RWPE1 (cell line): Measurements from ENCODE around the gene CTXN3.

Source experiments
- CTCF ChIA-PET: fragments of 350-600 bp; sonication (Branson Sonifier 250); formaldehyde crosslinking; extraction: SDS; loops from one replicate; lab custom pipeline; 2021; lab: Yijun Ruan, JAX
- POLR2A ChIA-PET: fragments of 400-600 bp; formaldehyde crosslinking; extraction: SDS; loops from one replicate; lab custom pipeline; 2020; ENCODE audit warnings: antibody characterized with exemption; ENCODE audit not compliant: low non-redundant PET; lab: Yijun Ruan, JAX
- DNase-seq: peaks from one replicate; pipeline ENCODE4 v3.0.0; 2012; ENCODE audit warnings: low spot score
- H3K27ac ChIP-seq: fragments of 450-650 bp; 2 replicates; pipeline ENCODE4 v1.5.1; 2017
- CTCF ChIP-seq: fragments of 450-650 bp; conservative IDR thresholded peaks from 2 replicates; pipeline ENCODE4 v1.5.1; 2017; ENCODE audit warnings: low read depth, mild to moderate bottlenecking

CTXN3 gene

DNA sequence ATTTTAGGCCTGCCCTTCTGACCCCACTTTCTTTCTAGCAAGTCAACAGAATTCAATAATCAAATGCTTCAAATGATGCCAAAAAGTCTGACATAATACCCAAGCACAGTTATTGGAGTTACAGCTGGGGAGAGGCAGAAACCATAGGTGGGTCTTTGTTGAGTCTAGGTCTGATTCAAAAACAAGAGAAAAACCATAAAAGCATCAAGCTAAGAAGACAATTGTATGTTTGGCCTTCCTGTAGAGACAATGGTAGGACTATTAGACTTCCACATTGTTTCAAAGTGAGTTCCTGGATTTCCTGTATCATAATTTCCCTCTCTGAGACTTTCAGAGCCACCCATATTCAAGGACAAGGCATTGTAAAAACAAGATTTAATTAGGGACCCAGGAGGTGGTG is 37.5 kb downstream of the CTXN3 start:
- DNase-seq: no peak
- ChIA-PET POLR2A (no interaction called here), CTCF (no interaction called here)
- no peak overlapping the region for H3K27ac ChIP-seq
- no peak for TF ChIP-seq CTCF

- no peak overlapping the region for H3K27ac ChIP-seq
- no peak for TF ChIP-seq CTCF
- POLR2A ChIA-PET: no interaction called here
- no peak for DNase-seq
- CTCF ChIA-PET: no interaction called here
Observed at GRCh38 chr5:127694518-127695171, 45.8 kb downstream of the CTXN3 start.

DNA sequence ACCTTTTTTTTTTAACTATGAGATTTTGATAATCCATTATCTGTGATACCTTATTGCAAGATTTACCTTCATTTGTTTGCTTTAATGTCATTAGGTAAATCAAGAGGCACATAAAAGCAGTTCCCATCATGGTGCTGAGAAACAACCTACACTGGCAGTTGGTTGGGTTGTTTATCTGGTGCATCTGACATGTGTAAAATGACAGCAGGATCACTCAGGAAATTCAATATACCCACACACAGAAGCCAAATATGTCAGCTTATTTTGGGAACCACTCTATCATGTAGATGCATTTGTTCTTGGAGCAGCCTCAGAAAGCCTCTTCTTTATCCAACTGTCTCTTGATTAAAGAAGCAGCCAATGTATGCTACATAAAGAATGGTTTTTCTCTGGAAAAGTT is 46.5 kb downstream of the CTXN3 start:
- H3K27ac ChIP-seq: no peak overlapping the region
- no peak for DNase-seq
- TF ChIP-seq CTCF: no peak
- POLR2A ChIA-PET: no interaction called here
- CTCF ChIA-PET: interaction anchor here (0.6 kb wide), 1 partner anchor 1049 kb away, joined by 4 read pairs; no protein-coding TSS in a partner anchor

GRCh38 chr5:127696683-127697082 is 47.8 kb downstream of the CTXN3 start:
- ChIA-PET CTCF (no interaction called here), POLR2A (no interaction called here)
- no peak overlapping the region for H3K27ac ChIP-seq
- TF ChIP-seq CTCF: no peak
- DNase-seq: no peak

DNA sequence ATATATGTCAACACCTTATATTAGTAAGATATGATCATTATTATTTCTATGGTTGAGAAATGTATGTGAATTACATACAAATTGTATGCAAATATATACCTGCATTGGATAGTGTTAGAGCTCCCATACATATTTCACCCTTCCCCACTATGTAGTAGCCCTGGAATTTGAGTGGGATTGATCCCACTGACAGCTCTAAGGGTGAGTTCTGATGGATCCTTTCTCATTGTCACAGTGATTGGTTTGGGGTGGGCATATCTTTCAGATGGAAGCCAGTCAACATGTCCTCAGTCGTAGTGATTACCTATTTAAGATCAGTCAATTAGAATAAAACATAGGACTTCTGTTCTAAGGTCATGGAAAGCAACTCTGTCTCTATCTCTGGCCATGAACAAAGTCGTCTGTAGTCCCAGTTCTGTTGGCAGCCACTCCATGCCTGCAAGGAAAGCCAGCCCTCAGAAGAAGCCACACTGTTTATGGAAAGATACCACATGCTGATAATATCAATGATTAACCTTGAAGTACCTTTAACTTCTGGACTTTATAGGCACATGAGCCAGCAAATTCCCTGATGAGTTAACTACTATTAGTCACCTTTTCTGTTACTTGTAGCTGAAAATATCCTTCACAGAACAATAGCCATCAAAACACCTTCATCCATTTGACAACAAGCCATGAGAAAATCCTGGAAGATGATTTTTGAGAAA is 49.2 kb downstream of the CTXN3 start:
- peak; percentile 17 for DNase-seq
- no peak for TF ChIP-seq CTCF
- ChIA-PET POLR2A (no interaction called here), CTCF (no interaction called here)
- H3K27ac ChIP-seq: no peak overlapping the region

DNA sequence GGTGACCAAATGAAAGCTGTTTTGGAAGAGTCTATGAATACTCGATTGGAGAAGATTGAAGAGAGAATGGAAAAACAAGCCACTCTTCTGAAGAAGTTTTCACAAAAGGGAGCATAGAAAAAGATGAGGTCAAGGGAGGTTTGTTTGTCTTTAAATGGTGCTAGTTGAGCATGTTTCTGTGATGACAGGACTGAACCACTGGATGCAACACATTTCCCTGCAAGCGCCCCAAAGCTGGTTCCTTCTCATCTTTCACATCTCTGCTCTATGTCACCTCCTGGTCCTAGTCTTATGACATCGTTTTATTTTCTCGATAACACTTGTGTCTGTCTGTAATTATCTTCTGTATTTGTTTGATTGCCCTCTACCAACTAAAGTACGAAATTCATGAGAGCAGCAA is 50.5 kb downstream of the CTXN3 start:
- no peak for TF ChIP-seq CTCF
- CTCF ChIA-PET: interaction anchor here (0.6 kb wide), 1 partner anchor 1890 kb away, joined by 4 read pairs; no protein-coding TSS in a partner anchor
- no peak overlapping the region for H3K27ac ChIP-seq
- no peak for DNase-seq
- POLR2A ChIA-PET: no interaction called here
